GM12891 (cell line): ENCODE results near the gene HS3ST4.

Experiments used
- POLR2A ChIP-seq: IDR thresholded peaks from 2 replicates; pipeline ENCODE4 v1.6.1; 2011; ENCODE audit warnings: low read depth, low read length, control low read depth
- POLR2AphosphoS5 ChIP-seq: IDR thresholded peaks from 2 replicates; pipeline ENCODE4 v1.6.1; 2011; ENCODE audit warnings: low read depth, low read length, control low read depth
- POU2F2 ChIP-seq: IDR thresholded peaks from 2 replicates; pipeline ENCODE4 v1.6.1; 2011; ENCODE audit warnings: low read depth, mild to moderate bottlenecking, control low read depth, low read length, moderate library complexity
- SPI1 ChIP-seq: IDR thresholded peaks from 2 replicates; pipeline ENCODE4 v1.6.1; 2011; ENCODE audit warnings: low read depth, low read length, control low read depth
- TAF1 ChIP-seq: IDR thresholded peaks from 2 replicates; pipeline ENCODE4 v1.6.1; 2011; ENCODE audit warnings: low read depth, low read length, control low read depth

DNA sequence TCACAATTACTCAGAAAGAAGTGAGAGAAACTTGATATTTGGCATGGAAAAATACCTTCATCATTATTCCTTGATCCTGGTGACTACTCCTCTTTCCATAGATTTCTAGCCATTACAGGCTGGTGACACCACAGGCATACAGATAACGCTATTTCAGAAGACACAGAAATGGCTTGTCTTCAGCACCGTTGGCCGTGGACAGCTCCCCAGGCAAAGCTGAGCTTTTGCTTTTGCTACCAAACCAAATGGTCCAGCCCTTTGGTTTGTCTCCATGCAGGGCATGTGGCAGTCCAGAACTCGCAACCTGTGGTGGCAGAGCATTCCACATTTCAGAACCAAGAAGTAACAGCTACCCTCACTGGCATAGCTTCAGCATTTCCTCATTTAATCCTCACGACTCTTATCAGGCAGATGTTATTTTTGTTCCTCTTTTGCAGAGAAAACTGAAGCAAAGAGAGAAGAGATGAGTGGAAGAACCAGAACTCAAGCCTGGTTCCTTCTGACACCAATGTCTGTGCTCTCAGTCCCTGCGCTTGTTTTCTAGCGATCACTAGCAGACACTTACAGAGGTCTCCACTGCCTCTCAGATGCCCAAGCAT lies 55.5 kb downstream of the HS3ST4 start:
- no peak for TF ChIP-seq POLR2AphosphoS5
- no peak for TF ChIP-seq POLR2A
- no peak for TF ChIP-seq TAF1
- no peak for TF ChIP-seq SPI1
- TF ChIP-seq POU2F2 = no peak
